Middle frontal gyrus (tissue), 1 donor: ENCODE data around the gene COL16A1.
"Not testable (repeated sequence)": the region's sequence is repeated elsewhere in the genome, so short reads cannot be mapped to it uniquely, and the experiment has no call there.

Source experiments
- DNase-seq: peaks from one replicate; pipeline ENCODE4 v3.0.0-alpha.2; 2015; ENCODE audit warnings: low spot score; ENCODE audit errors: extremely low spot score

COL16A1 gene

GRCh38 chr1:31707059-31707600 is 3.3 kb upstream of the COL16A1 start:
- DNase-seq: not testable (repeated sequence)

GRCh38 chr1:31706384-31707058 is 2.7 kb upstream of the COL16A1 start:
- no peak for DNase-seq

GRCh38 chr1:31705080-31705866 is 1.5 kb upstream of the COL16A1 start:
- DNase-seq: no peak

GRCh38 chr1:31704271-31705079 is 658 bp upstream of the COL16A1 start:
- DNase-seq: no peak

GRCh38 chr1:31702836-31703404 is 897 bp downstream of the COL16A1 start:
- no peak for DNase-seq

- DNase-seq: peak; percentile 62
Measured at GRCh38 chr1:31701091-31701736, 2.6 kb downstream of the COL16A1 start.

GRCh38 chr1:31700468-31701090 is 3.2 kb downstream of the COL16A1 start:
- DNase-seq: no peak

GRCh38 chr1:31699341-31699891 is 4.4 kb downstream of the COL16A1 start:
- DNase-seq: no peak

- no peak for DNase-seq
Measured at GRCh38 chr1:31697369-31697984, 6.3 kb downstream of the COL16A1 start.

- DNase-seq: peak; percentile 89
Measured at GRCh38 chr1:31696242-31696641, 7.6 kb downstream of the COL16A1 start.

GRCh38 chr1:31695327-31695726 is 8.5 kb downstream of the COL16A1 start:
- DNase-seq: no peak

GRCh38 chr1:31694964-31695313 is 8.9 kb downstream of the COL16A1 start:
- DNase-seq: peak; percentile 70

- DNase-seq: no peak
Measured at GRCh38 chr1:31694069-31694963, 9.5 kb downstream of the COL16A1 start.

- no peak for DNase-seq
Measured at GRCh38 chr1:31693231-31693630, 10.6 kb downstream of the COL16A1 start.

GRCh38 chr1:31691951-31692350 is 11.9 kb downstream of the COL16A1 start:
- no peak for DNase-seq

GRCh38 chr1:31691446-31691845 is 12.4 kb downstream of the COL16A1 start:
- no peak for DNase-seq

GRCh38 chr1:31690921-31691320 is 12.9 kb downstream of the COL16A1 start:
- no peak for DNase-seq

- no peak for DNase-seq
Measured at GRCh38 chr1:31689854-31690253, 14.0 kb downstream of the COL16A1 start.

- no peak for DNase-seq
Measured at GRCh38 chr1:31689379-31689778, 14.4 kb downstream of the COL16A1 start.
